ENCODE data around the gene ZBED6.
"Not testable (repeated sequence)": the region's sequence is repeated elsewhere in the genome, so short reads cannot be mapped to it uniquely, and the experiment has no call there.

The ZBED6 gene

GRCh38 chr1:203789966-203790365, 5.5 kb upstream of the ZBED6 start:
- no peak for DNase-seq

- no peak for DNase-seq
Observed at GRCh38 chr1:203791498-203791897, 3.9 kb upstream of the ZBED6 start.

- DNase-seq = no peak
Observed at GRCh38 chr1:203792486-203792885, 2.9 kb upstream of the ZBED6 start.

- not testable (repeated sequence) for DNase-seq
Observed at GRCh38 chr1:203793561-203793960, 1.9 kb upstream of the ZBED6 start.

- DNase-seq = no peak
Observed at GRCh38 chr1:203794764-203795440, 521 bp upstream of the ZBED6 start.

- no peak for DNase-seq
Observed at GRCh38 chr1:203796236-203796605, 798 bp downstream of the ZBED6 start.

GRCh38 chr1:203797216-203797615, 1.8 kb downstream of the ZBED6 start:
- DNase-seq = no peak

- no peak for DNase-seq
Observed at GRCh38 chr1:203797948-203798655, 2.7 kb downstream of the ZBED6 start.

- no peak for DNase-seq
Observed at GRCh38 chr1:203799157-203799556, 3.7 kb downstream of the ZBED6 start.

GRCh38 chr1:203799971-203800370, 4.5 kb downstream of the ZBED6 start:
- DNase-seq = no peak

GRCh38 chr1:203805689-203806088, 10.3 kb downstream of the ZBED6 start:
- DNase-seq = no peak

- DNase-seq = no peak
Observed at GRCh38 chr1:203807196-203807595, 11.8 kb downstream of the ZBED6 start.

GRCh38 chr1:203813581-203814341, 18.3 kb downstream of the ZBED6 start:
- DNase-seq = no peak

- DNase-seq = no peak
Observed at GRCh38 chr1:203818399-203818798, 23.0 kb downstream of the ZBED6 start.

- no peak for DNase-seq
Observed at GRCh38 chr1:203823306-203823705, 27.9 kb downstream of the ZBED6 start.

- no peak for DNase-seq
Observed at GRCh38 chr1:203826175-203826574, 30.8 kb downstream of the ZBED6 start.

- DNase-seq = no peak
Observed at GRCh38 chr1:203828002-203828401, 32.6 kb downstream of the ZBED6 start.

- DNase-seq = no peak
Observed at GRCh38 chr1:203828503-203828902, 33.1 kb downstream of the ZBED6 start.

GRCh38 chr1:203829247-203829646, 33.8 kb downstream of the ZBED6 start:
- DNase-seq = not testable (repeated sequence)

GRCh38 chr1:203835476-203835875, 40.1 kb downstream of the ZBED6 start:
- DNase-seq = no peak

- no peak for DNase-seq
Observed at GRCh38 chr1:203839081-203839480, 43.7 kb downstream of the ZBED6 start.

- no peak for DNase-seq
Observed at GRCh38 chr1:203840208-203840808, 44.9 kb downstream of the ZBED6 start.

GRCh38 chr1:203842559-203842876, 47.1 kb downstream of the ZBED6 start:
- no peak for DNase-seq

- DNase-seq = no peak
Observed at GRCh38 chr1:203843435-203843834, 48.0 kb downstream of the ZBED6 start.

Measured in left hindlimb (tissue), 1 donor.